BE2C (cell line): ENCODE results near the gene PROM1.

ENCODE experiments used
- DNase-seq: peaks from one replicate; pipeline ENCODE4 v3.0.0-alpha.2; 2020
- H3K27me3 ChIP-seq: fragments of 250-450 bp; sonication (Bioruptor Pico); 2 replicates; pipeline ENCODE4 v1.5.1; 2020; ENCODE audit warnings: mild to moderate bottlenecking
- H3K36me3 ChIP-seq: fragments of 250-450 bp; sonication (Bioruptor Pico); 2 replicates; pipeline ENCODE4 v1.5.1; 2020; ENCODE audit warnings: mild to moderate bottlenecking
- H3K4me1 ChIP-seq: fragments of 250-450 bp; sonication (Bioruptor Pico); 2 replicates; pipeline ENCODE4 v1.5.1; 2020
- H3K4me3 ChIP-seq: 2 replicates; pipeline ENCODE4 v1.5.1; 2011; ENCODE audit warnings: low read depth, low read length
- H3K9me3 ChIP-seq: fragments of 250-450 bp; sonication (Bioruptor Pico); 2 replicates; pipeline ENCODE4 v1.5.1; 2020
- TF ChIP-seq, protein P1 (sequence below): IDR thresholded peaks from 2 replicates; pipeline ENCODE4 v1.5.1; 2012; ENCODE audit warnings: mild to moderate bottlenecking, low read depth, low read length

The PROM1 gene

DNA sequence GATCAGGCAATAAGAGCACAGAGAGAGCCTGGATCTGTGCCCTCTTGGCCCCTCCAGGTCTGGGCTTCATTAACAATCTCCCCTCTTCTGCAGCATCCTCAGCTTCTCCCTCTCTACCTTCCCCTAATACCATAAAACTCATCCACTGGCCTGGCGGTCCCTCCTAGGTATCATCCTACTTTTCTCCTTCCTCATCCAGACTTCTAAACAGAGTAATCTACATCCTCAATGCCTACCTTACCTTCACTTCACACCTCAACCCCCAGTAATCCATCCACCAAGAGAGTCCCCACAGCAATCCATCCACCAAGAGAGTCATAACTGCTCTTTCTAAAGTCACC is 162.3 kb downstream of the PROM1 start:
- H3K9me3 ChIP-seq = no peaks in the 10 kb centered on the region
- no peaks in the 10 kb centered on the region for H3K27me3 ChIP-seq
- no peak for DNase-seq
- no peaks in the 10 kb centered on the region for H3K4me1 ChIP-seq
- no peaks in the 10 kb centered on the region for H3K36me3 ChIP-seq
- H3K4me3 ChIP-seq = no peak overlapping the region
- TF ChIP-seq, protein P1, sequence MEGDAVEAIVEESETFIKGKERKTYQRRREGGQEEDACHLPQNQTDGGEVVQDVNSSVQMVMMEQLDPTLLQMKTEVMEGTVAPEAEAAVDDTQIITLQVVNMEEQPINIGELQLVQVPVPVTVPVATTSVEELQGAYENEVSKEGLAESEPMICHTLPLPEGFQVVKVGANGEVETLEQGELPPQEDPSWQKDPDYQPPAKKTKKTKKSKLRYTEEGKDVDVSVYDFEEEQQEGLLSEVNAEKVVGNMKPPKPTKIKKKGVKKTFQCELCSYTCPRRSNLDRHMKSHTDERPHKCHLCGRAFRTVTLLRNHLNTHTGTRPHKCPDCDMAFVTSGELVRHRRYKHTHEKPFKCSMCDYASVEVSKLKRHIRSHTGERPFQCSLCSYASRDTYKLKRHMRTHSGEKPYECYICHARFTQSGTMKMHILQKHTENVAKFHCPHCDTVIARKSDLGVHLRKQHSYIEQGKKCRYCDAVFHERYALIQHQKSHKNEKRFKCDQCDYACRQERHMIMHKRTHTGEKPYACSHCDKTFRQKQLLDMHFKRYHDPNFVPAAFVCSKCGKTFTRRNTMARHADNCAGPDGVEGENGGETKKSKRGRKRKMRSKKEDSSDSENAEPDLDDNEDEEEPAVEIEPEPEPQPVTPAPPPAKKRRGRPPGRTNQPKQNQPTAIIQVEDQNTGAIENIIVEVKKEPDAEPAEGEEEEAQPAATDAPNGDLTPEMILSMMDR = no peak

DNA sequence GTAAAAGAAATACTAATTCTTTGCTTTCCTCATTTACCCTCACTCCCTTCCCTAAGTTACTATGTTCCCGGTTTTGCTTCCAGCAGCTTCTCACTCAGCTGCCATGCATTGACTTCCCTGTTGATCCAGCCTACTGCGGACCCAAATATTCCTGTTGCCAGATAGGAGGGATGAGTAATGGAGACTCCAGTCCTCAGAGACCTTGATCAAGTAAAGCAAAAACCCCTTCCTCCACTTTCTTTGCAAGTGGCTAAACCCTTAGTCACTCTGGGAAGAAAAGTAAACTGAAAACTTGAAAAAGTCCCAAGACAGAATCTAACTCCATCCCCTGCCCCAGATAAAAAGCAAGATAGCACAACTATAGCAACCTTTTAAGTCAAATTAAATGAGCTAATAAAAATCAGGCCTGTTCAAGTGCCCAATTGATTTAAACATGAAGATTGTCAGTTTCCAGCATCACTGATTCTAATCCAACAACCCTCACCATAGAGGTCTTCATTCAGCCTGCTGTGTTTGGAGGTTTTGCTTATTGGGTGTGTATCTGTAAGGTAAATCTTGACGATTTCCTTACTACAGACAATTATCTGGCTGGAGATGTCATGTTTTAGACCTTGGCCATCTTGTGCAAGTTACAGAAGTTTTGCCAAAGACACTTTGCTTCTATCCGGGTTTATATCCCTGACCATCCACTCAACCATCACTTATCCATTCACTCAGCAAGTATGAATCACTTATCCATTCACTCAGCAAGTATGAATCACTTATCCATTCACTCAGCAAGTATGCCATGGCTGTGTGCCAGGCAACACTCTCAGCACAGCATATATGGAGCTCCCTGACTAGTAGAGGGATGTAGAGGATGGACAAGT is 162.9 kb downstream of the PROM1 start:
- Histone ChIP-seq H3K4me3 (no peak overlapping the region), H3K36me3 (no peaks in the 10 kb centered on the region), H3K27me3 (no peaks in the 10 kb centered on the region), H3K4me1 (no peaks in the 10 kb centered on the region), H3K9me3 (no peaks in the 10 kb centered on the region)
- TF ChIP-seq, protein P1 = no peak
- DNase-seq = peak; percentile 12

DNA sequence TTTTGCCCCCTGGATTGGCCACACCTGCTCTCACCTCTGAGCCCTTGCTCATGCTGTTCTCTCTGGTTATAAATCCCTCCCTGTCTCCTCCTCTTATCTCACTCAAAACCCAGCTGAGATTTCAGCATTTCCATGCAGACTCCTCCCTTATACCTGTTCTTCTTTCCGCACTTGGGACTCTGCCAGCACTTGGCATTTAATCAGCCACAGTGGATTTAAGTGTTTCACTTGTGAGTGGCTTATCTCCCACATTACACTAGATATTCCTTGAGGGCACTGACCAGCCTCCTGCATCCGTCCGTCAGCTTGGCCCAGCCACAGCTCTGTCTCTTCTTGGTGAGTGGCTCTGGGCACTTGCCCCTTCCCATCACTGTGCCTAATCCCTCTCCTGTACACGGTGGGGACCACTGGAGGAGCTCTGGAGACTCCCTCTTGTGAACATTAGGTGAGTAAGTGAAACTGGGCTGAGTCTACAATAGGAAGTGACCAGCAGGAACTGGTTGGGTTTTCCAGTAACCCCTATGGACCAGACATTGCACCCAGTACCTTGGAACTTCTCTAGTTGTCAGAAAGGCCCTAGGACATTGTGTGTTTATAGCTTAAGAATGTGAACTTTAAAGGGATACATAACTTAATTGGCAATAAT is 165.2 kb downstream of the PROM1 start:
- H3K4me3 ChIP-seq = no peak overlapping the region
- H3K36me3 ChIP-seq = no peaks in the 10 kb centered on the region
- H3K27me3 ChIP-seq = no peaks in the 10 kb centered on the region
- H3K4me1 ChIP-seq = no peaks in the 10 kb centered on the region
- no peak for DNase-seq
- H3K9me3 ChIP-seq = no peaks in the 10 kb centered on the region
- TF ChIP-seq, protein P1 = no peak
